Calu3 (cell line): Measurements from ENCODE around the gene IRS2. TPM values are rescaled to one million over a fixed set of nuclear protein-coding genes. Genes with fewer than 3 reads are reported as not detected.

Experiments
- BruUV-seq: library from RNA; stranded (reverse); fragments of 400-500 nt; replicated peaks from 2 replicates; lab custom pipeline; 2021; lab: Mats Ljungman, UMichigan
- CTCF ChIA-PET: fragments of 300-600 bp; sonication (Branson Sonifier 250); formaldehyde crosslinking; loops from one replicate; lab custom pipeline; 2022; ENCODE audit warnings: antibody characterized with exemption; lab: Charles Lee
- DNase-seq: peaks from one replicate; pipeline ENCODE4 v3.0.0; 2022
- H3K27ac Mint-ChIP-seq: one replicate; pipeline ENCODE4 v1.8.0; 2022; ENCODE audit warnings: mixed read lengths; ENCODE audit not compliant: unreplicated experiment
- H3K27me3 Mint-ChIP-seq: one replicate; pipeline ENCODE4 v1.8.0; 2022; ENCODE audit warnings: mixed read lengths; ENCODE audit not compliant: unreplicated experiment
- H3K36me3 Mint-ChIP-seq: one replicate; pipeline ENCODE4 v1.8.0; 2022; ENCODE audit warnings: mild to moderate bottlenecking, moderate library complexity, mixed read lengths; ENCODE audit not compliant: insufficient read depth, unreplicated experiment
- H3K4me1 Mint-ChIP-seq: one replicate; pipeline ENCODE4 v1.8.0; 2022; ENCODE audit warnings: mild to moderate bottlenecking, low read depth, mixed read lengths; ENCODE audit not compliant: unreplicated experiment
- H3K4me3 Mint-ChIP-seq: one replicate; pipeline ENCODE4 v1.8.0; 2022; ENCODE audit warnings: mild to moderate bottlenecking, low read depth, moderate library complexity, mixed read lengths; ENCODE audit not compliant: unreplicated experiment
- H3K9me3 Mint-ChIP-seq: one replicate; pipeline ENCODE4 v1.8.0; 2022; ENCODE audit warnings: low read depth, mixed read lengths; ENCODE audit not compliant: unreplicated experiment
- CTCF ChIP-seq: fragments of 200-600 bp; IDR thresholded peaks from one replicate; pipeline ENCODE4 v1.8.0; 2022; ENCODE audit warnings: antibody characterized with exemption; ENCODE audit not compliant: unreplicated experiment
- intact Hi-C: fragments of 100-400 bp; cut with micrococcal nuclease; formaldehyde crosslinking; loops from one replicate; pipeline ENCODE4 v1.10.0; 2022; ENCODE audit not compliant: unreplicated experiment
- total RNA-seq: library from RNA; stranded (reverse); gene quantifications from 2 replicates; pipeline ENCODE4 v1.2.3, GENCODE V29; 2022

The IRS2 gene
- total RNA-seq, 1 experiment from 2014 or later, result 5.4 TPM

GRCh38 chr13:109755551-109755950, 30.8 kb downstream of the IRS2 start:
- DNase-seq, result no peak
- H3K9me3 Mint-ChIP-seq, result no peaks in the 10 kb centered on the region
- TF ChIP-seq CTCF, result no peak
- no peak overlapping the region for H3K4me3 Mint-ChIP-seq
- CTCF ChIA-PET, result no interaction called here
- H3K4me1 Mint-ChIP-seq, result no peaks in the 10 kb centered on the region
- BruUV-seq, result no TSS peak
- no peak overlapping the region for H3K27ac Mint-ChIP-seq
- intact Hi-C loops, result no loop called here
- peaks cover 5% of the 10 kb centered on the region for H3K36me3 Mint-ChIP-seq
- H3K27me3 Mint-ChIP-seq, result no peaks in the 10 kb centered on the region

GRCh38 chr13:109751477-109751876, 34.9 kb downstream of the IRS2 start:
- intact Hi-C loops, result no loop called here
- no peak overlapping the region for H3K27ac Mint-ChIP-seq
- no peak for TF ChIP-seq CTCF

GRCh38 chr13:109750221-109750775, 36.1 kb downstream of the IRS2 start:
- BruUV-seq, result no TSS peak
- Mint-ChIP-seq H3K4me3 (no peak overlapping the region), H3K27me3 (no peaks in the 10 kb centered on the region), H3K9me3 (no peaks in the 10 kb centered on the region), H3K36me3 (peaks cover 5% of the 10 kb centered on the region), H3K4me1 (peaks cover 5% of the 10 kb centered on the region), H3K27ac (no peak overlapping the region)
- intact Hi-C loops, result no loop called here
- no peak for TF ChIP-seq CTCF
- no peak for DNase-seq
- CTCF ChIA-PET, result interaction anchor here (0.6 kb wide), 1 partner anchor 822 kb away, joined by 3 read pairs; no protein-coding TSS in a partner anchor

More at GRCh38 chr13:109751477-109751876, 34.9 kb downstream of the IRS2 start:
- H3K36me3 Mint-ChIP-seq, result peaks cover 5% of the 10 kb centered on the region
- CTCF ChIA-PET, result no interaction called here
- DNase-seq, result no peak
- BruUV-seq, result no TSS peak
- H3K27me3 Mint-ChIP-seq, result no peaks in the 10 kb centered on the region
- no peaks in the 10 kb centered on the region for H3K9me3 Mint-ChIP-seq
- no peak overlapping the region for H3K4me3 Mint-ChIP-seq
- H3K4me1 Mint-ChIP-seq, result peaks cover 5% of the 10 kb centered on the region

GRCh38 chr13:109749365-109749764, 37.0 kb downstream of the IRS2 start:
- H3K4me1 Mint-ChIP-seq, result peaks cover 8% of the 10 kb centered on the region
- intact Hi-C loops, result no loop called here
- no peak for TF ChIP-seq CTCF
- H3K27me3 Mint-ChIP-seq, result no peaks in the 10 kb centered on the region
- CTCF ChIA-PET, result no interaction called here
- no peak overlapping the region for H3K4me3 Mint-ChIP-seq
- no peaks in the 10 kb centered on the region for H3K36me3 Mint-ChIP-seq
- no peak overlapping the region for H3K27ac Mint-ChIP-seq
- BruUV-seq, result no TSS peak
- H3K9me3 Mint-ChIP-seq, result no peaks in the 10 kb centered on the region
- no peak for DNase-seq
